Mesendoderm (in vitro differentiated cells): ENCODE data around the gene TNS3.

ENCODE experiments used
- DNase-seq: peaks from one replicate; pipeline ENCODE4 v3.0.0; 2013
- H2AK5ac ChIP-seq: 2 replicates; pipeline ENCODE4 v1.6.1; 2013; ENCODE audit warnings: low read length, inconsistent platforms
- H2BK120ac ChIP-seq: 2 replicates; pipeline ENCODE4 v1.6.1; 2013; ENCODE audit warnings: low read depth, mild to moderate bottlenecking, low read length, moderate library complexity, mixed read lengths
- H2BK15ac ChIP-seq: replicated peaks from 2 replicates; pipeline ENCODE4 v1.6.1; 2013; ENCODE audit warnings: low read depth, mild to moderate bottlenecking, moderate library complexity
- H2BK5ac ChIP-seq: 2 replicates; pipeline ENCODE4 v1.6.1; 2013; ENCODE audit warnings: low read length, inconsistent platforms
- H3K18ac ChIP-seq: 2 replicates; pipeline ENCODE4 v1.6.1; 2013; ENCODE audit warnings: mild to moderate bottlenecking, low read length, mixed read lengths
- H3K23ac ChIP-seq: one replicate; pipeline ENCODE4 v1.6.1; 2013; ENCODE audit warnings: low read length
- H3K27ac ChIP-seq: 2 replicates; pipeline ENCODE4 v1.5.1; 2013; ENCODE audit warnings: low read depth, mild to moderate bottlenecking, inconsistent platforms, low read length, moderate library complexity
- H3K27me3 ChIP-seq: 2 replicates; pipeline ENCODE4 v1.6.1; 2013; ENCODE audit warnings: low read length, control low read depth, mild to moderate bottlenecking, inconsistent platforms; ENCODE audit not compliant: insufficient read depth, poor library complexity
- H3K36me3 ChIP-seq: 2 replicates; pipeline ENCODE4 v1.6.1; 2013; ENCODE audit warnings: low read length, inconsistent platforms; ENCODE audit not compliant: control insufficient read depth, insufficient read depth
- H3K4ac ChIP-seq: one replicate; pipeline ENCODE4 v1.6.1; 2013; ENCODE audit warnings: low read depth, mild to moderate bottlenecking, low read length, moderate library complexity
- H3K4me1 ChIP-seq: 2 replicates; pipeline ENCODE4 v1.6.1; 2013; ENCODE audit warnings: low read depth, low read length, inconsistent platforms; ENCODE audit not compliant: control insufficient read depth
- H3K4me2 ChIP-seq: 2 replicates; pipeline ENCODE4 v1.6.1; 2013; ENCODE audit warnings: low read length
- H3K4me3 ChIP-seq: 2 replicates; pipeline ENCODE4 v1.5.1; 2013; ENCODE audit warnings: mild to moderate bottlenecking, low read length
- H3K56ac ChIP-seq: one replicate; pipeline ENCODE4 v1.6.1; 2013; ENCODE audit warnings: low read length
- H3K79me1 ChIP-seq: 2 replicates; pipeline ENCODE4 v1.6.1; 2013; ENCODE audit warnings: low read length, inconsistent platforms
- H3K79me2 ChIP-seq: 2 replicates; pipeline ENCODE4 v1.6.1; 2013; ENCODE audit warnings: mild to moderate bottlenecking, low read length; ENCODE audit not compliant: control insufficient read depth, insufficient read depth
- H3K9ac ChIP-seq: 2 replicates; pipeline ENCODE4 v1.6.1; 2013; ENCODE audit warnings: low read length, inconsistent platforms
- H4K5ac ChIP-seq: one replicate; pipeline ENCODE4 v1.6.1; 2013; ENCODE audit warnings: low read length
- H4K8ac ChIP-seq: one replicate; pipeline ENCODE4 v1.6.1; 2013; ENCODE audit warnings: low read depth, mild to moderate bottlenecking, control low read depth, low read length, moderate library complexity
- WGBS: extraction: QIAGEN DNeasy Blood & Tissue Kit; methylation state at CpG from one replicate; pipeline ENCODE4 v1.1.7; 2013; ENCODE audit warnings: low lambda C conversion rate, missing lambda C conversion rate; ENCODE audit not compliant: insufficient coverage; ENCODE audit errors: extremely low coverage; 5-methylcytosine and 5-hydroxymethylcytosine counted together

Gene TNS3

GRCh38 chr7:47256016-47256415, 325.9 kb downstream of the TNS3 start:
- no peaks in the 10 kb centered on the region for H3K27me3 ChIP-seq
- no peak overlapping the region for H2AK5ac ChIP-seq
- no peaks in the 10 kb centered on the region for H3K79me1 ChIP-seq
- no peak overlapping the region for H3K23ac ChIP-seq
- no peak overlapping the region for H4K5ac ChIP-seq
- no peak overlapping the region for H3K4me3 ChIP-seq
- no peak overlapping the region for H2BK5ac ChIP-seq
- H3K4me2 ChIP-seq, result no peak overlapping the region
- no CpG with 5 or more reads among the region's 4 CpGs for WGBS
- H3K56ac ChIP-seq, result no peak overlapping the region
- no peak overlapping the region for H3K27ac ChIP-seq
- DNase-seq, result no peak
- no peak overlapping the region for H2BK15ac ChIP-seq
- no peak overlapping the region for H3K9ac ChIP-seq
- H2BK120ac ChIP-seq, result no peak overlapping the region
- no peaks in the 10 kb centered on the region for H3K36me3 ChIP-seq
- no peak overlapping the region for H3K18ac ChIP-seq
- H3K79me2 ChIP-seq, result no peaks in the 10 kb centered on the region
- H3K4ac ChIP-seq, result no peak overlapping the region
- H3K4me1 ChIP-seq, result no peaks in the 10 kb centered on the region
- H4K8ac ChIP-seq, result no peak overlapping the region

GRCh38 chr7:47255441-47255840, 326.5 kb downstream of the TNS3 start:
- Histone ChIP-seq H3K27me3 (no peaks in the 10 kb centered on the region), H2BK15ac (no peak overlapping the region), H3K23ac (no peak overlapping the region), H4K8ac (no peak overlapping the region), H3K4ac (no peak overlapping the region), H3K56ac (no peak overlapping the region), H3K4me2 (no peak overlapping the region), H2BK120ac (no peak overlapping the region), H3K4me1 (no peaks in the 10 kb centered on the region), H3K79me1 (no peaks in the 10 kb centered on the region), H3K36me3 (no peaks in the 10 kb centered on the region), H4K5ac (no peak overlapping the region), H3K27ac (no peak overlapping the region), H3K4me3 (no peak overlapping the region), H2BK5ac (no peak overlapping the region), H3K79me2 (no peaks in the 10 kb centered on the region), H3K9ac (no peak overlapping the region), H3K18ac (no peak overlapping the region), H2AK5ac (no peak overlapping the region)
- WGBS, result no CpG with 5 or more reads among the region's 3 CpGs
- no peak for DNase-seq

- H3K18ac ChIP-seq, result no peak overlapping the region
- no peak overlapping the region for H3K56ac ChIP-seq
- H2BK120ac ChIP-seq, result no peak overlapping the region
- H3K9ac ChIP-seq, result no peak overlapping the region
- H3K4me3 ChIP-seq, result no peak overlapping the region
- no peak overlapping the region for H4K8ac ChIP-seq
- H3K4ac ChIP-seq, result no peak overlapping the region
- H2AK5ac ChIP-seq, result no peak overlapping the region
- H3K27ac ChIP-seq, result no peak overlapping the region
- no peaks in the 10 kb centered on the region for H3K4me1 ChIP-seq
- H2BK15ac ChIP-seq, result no peak overlapping the region
- H3K36me3 ChIP-seq, result no peaks in the 10 kb centered on the region
- no peak overlapping the region for H3K23ac ChIP-seq
- no peak overlapping the region for H2BK5ac ChIP-seq
- no peaks in the 10 kb centered on the region for H3K27me3 ChIP-seq
- H4K5ac ChIP-seq, result no peak overlapping the region
- whole genome bisulfite sequencing, result no CpG with 5 or more reads among the region's 7 CpGs
- no peak overlapping the region for H3K4me2 ChIP-seq
- H3K79me1 ChIP-seq, result no peaks in the 10 kb centered on the region
- H3K79me2 ChIP-seq, result no peaks in the 10 kb centered on the region
- no peak for DNase-seq
Observed at GRCh38 chr7:47255007-47255406, 326.9 kb downstream of the TNS3 start.

- no peak overlapping the region for H2BK5ac ChIP-seq
- H4K8ac ChIP-seq, result no peak overlapping the region
- no peak overlapping the region for H3K23ac ChIP-seq
- no peaks in the 10 kb centered on the region for H3K4me1 ChIP-seq
- peak overlapping the region; percentile 43 for H3K4me3 ChIP-seq
- H3K4me2 ChIP-seq, result peak overlapping the region; percentile 94
- H3K27me3 ChIP-seq, result no peaks in the 10 kb centered on the region
- H2AK5ac ChIP-seq, result no peak overlapping the region
- H3K27ac ChIP-seq, result no peak overlapping the region
- H3K79me1 ChIP-seq, result no peaks in the 10 kb centered on the region
- H3K9ac ChIP-seq, result peak overlapping the region; percentile 70
- no peaks in the 10 kb centered on the region for H3K36me3 ChIP-seq
- H2BK15ac ChIP-seq, result no peak overlapping the region
- H3K4ac ChIP-seq, result no peak overlapping the region
- peak; percentile 85 for DNase-seq
- WGBS, result no CpG with 5 or more reads among the region's 64 CpGs
- H3K56ac ChIP-seq, result peak overlapping the region; percentile 93
- peak overlapping the region; percentile 33 for H3K18ac ChIP-seq
- no peak overlapping the region for H2BK120ac ChIP-seq
- no peak overlapping the region for H4K5ac ChIP-seq
- H3K79me2 ChIP-seq, result no peaks in the 10 kb centered on the region
Observed at GRCh38 chr7:47254081-47254977, 327.6 kb downstream of the TNS3 start.

- H3K4ac ChIP-seq, result no peak overlapping the region
- peak overlapping the region; percentile 94 for H3K4me2 ChIP-seq
- no peak overlapping the region for H4K5ac ChIP-seq
- H2AK5ac ChIP-seq, result no peak overlapping the region
- no peaks in the 10 kb centered on the region for H3K27me3 ChIP-seq
- peak overlapping the region; percentile 43 for H3K4me3 ChIP-seq
- no peaks in the 10 kb centered on the region for H3K4me1 ChIP-seq
- no peak overlapping the region for H3K23ac ChIP-seq
- no peaks in the 10 kb centered on the region for H3K79me2 ChIP-seq
- no peak overlapping the region for H2BK5ac ChIP-seq
- peak overlapping the region; percentile 93 for H3K56ac ChIP-seq
- DNase-seq, result peak; percentile 66
- H3K9ac ChIP-seq, result peak overlapping the region; percentile 70
- no peaks in the 10 kb centered on the region for H3K36me3 ChIP-seq
- H4K8ac ChIP-seq, result no peak overlapping the region
- no peak overlapping the region for H2BK120ac ChIP-seq
- no peak overlapping the region for H2BK15ac ChIP-seq
- no peak overlapping the region for H3K27ac ChIP-seq
- no peak overlapping the region for H3K18ac ChIP-seq
- H3K79me1 ChIP-seq, result no peaks in the 10 kb centered on the region
- no CpG with 5 or more reads among the region's 14 CpGs for WGBS
Observed at GRCh38 chr7:47253650-47254080, 328.2 kb downstream of the TNS3 start.
